Activated CD8-positive, alpha-beta memory T cell treated with anti-CD3 and anti-CD28 coated beads for 24 hours (primary cell): Measurements from ENCODE around the gene ZNF891.

ENCODE experiments used
- DNase-seq: peaks from one replicate; pipeline ENCODE4 v3.0.0-alpha.2; 2020

The ZNF891 gene

DNA sequence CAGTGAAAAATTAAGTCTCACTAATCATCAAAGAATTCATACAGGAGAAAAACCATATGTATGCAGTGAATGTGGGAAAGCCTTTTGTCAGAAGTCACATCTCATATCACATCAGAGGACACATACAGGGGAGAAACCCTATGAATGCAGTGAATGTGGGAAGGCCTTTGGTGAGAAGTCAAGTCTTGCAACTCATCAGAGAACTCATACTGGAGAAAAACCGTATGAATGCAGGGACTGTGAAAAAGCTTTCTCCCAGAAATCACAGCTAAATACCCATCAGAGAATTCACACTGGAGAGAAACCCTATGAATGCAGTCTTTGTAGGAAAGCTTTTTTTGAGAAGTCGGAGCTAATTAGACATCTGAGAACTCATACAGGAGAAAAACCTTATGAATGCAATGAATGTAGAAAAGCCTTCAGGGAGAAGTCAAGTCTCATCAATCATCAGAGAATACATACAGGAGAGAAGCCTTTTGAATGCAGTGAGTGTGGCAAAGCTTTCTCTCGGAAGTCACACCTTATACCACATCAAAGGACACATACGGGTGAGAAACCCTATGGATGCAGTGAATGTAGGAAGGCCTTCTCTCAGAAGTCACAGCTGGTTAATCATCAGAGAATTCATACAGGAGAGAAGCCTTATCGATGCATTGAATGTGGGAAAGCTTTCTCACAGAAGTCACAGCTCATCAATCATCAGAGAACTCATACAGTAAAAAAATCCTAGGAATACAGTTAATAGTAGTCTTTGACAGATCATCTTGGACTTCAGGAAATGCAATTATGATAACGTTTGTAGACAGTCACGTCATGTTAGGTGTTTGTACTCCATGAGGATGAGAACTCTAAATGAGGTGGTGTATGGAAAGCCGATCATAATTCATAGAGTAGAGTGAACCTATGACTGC, 71.6 kb downstream of the ZNF891 start:
- no peak for DNase-seq

- no peak for DNase-seq
Observed at GRCh38 chr12:133057446-133057845, 72.6 kb downstream of the ZNF891 start.
